GM12878 (cell line): Measurements from ENCODE around the gene TRHDE. TPM values are rescaled to one million over a fixed set of nuclear protein-coding genes. Genes with fewer than 3 reads are reported as not detected.

ENCODE experiments used
- ATAC-seq: fragments of 200-7000 bp; cut with Tn5 transposase; 3 replicates; pipeline ENCODE4 v1.9.1; 2020; ENCODE audit warnings: mild to moderate bottlenecking, moderate library complexity
- BruUV-seq: library from RNA; stranded (reverse); fragments of 400-500 nt; replicated peaks from 2 replicates; lab custom pipeline; 2021; lab: Mats Ljungman, UMichigan
- CTCF ChIA-PET: fragments of 300-600 bp; sonication (Branson Sonifier 250); formaldehyde crosslinking; extraction: SDS; loops from one replicate; lab custom pipeline; 2021; ENCODE audit warnings: inconsistent platforms; lab: Yijun Ruan, JAX
- POLR2A ChIA-PET: fragments of 350-600 bp; formaldehyde crosslinking; extraction: SDS; loops from one replicate; lab custom pipeline; 2021; ENCODE audit warnings: inconsistent platforms; lab: Charles Lee
- RAD21 ChIA-PET: fragments of 300-600 bp; sonication (Branson Sonifier 250); formaldehyde crosslinking; loops from one replicate; lab custom pipeline; 2023; ENCODE audit warnings: antibody characterized with exemption; ENCODE audit not compliant: unreplicated experiment; lab: Charles Lee
- SMC1A ChIA-PET: fragments of 300-600 bp; sonication (Branson Sonifier 250); formaldehyde crosslinking; loops from one replicate; lab custom pipeline; 2023; ENCODE audit not compliant: unreplicated experiment, uncharacterized antibody; lab: Charles Lee
- DNase-seq: peaks from one replicate; pipeline ENCODE4 v3.0.0-alpha.2; 2011; ENCODE audit warnings: low read depth, low spot score
- FAIRE-seq: peaks from 3 replicates; lab custom pipeline; 2011; peaks lifted over from hg19 to GRCh38; lab: Jason Lieb, UNC
- H2AFZ ChIP-seq: 2 replicates; pipeline ENCODE4 v1.6.0; 2011; ENCODE audit warnings: low read depth, low read length, control low read depth; ENCODE audit not compliant: control insufficient read depth
- H3K27ac ChIP-seq: 2 replicates; pipeline ENCODE4 v1.5.1; 2011; ENCODE audit warnings: control low read depth; ENCODE audit not compliant: control insufficient read depth, insufficient read depth
- H3K27me3 ChIP-seq, 2 experiments: replicated peaks in 1 of 2; 2 replicates each; pipeline versions ENCODE4 v1.6.0 to v1.6.1; 2011; ENCODE audit warnings: low read length in 1 of 2; ENCODE audit not compliant: control insufficient read depth in 2 of 2, insufficient read depth in 2 of 2
- H3K36me3 ChIP-seq, 2 experiments: 2 replicates each; pipeline ENCODE4 v1.5.1; 2011; ENCODE audit warnings: low read length in 1 of 2; ENCODE audit not compliant: control insufficient read depth in 2 of 2, insufficient read depth in 2 of 2
- H3K4me1 ChIP-seq: 2 replicates; pipeline ENCODE4 v1.6.1; 2011; ENCODE audit warnings: mild to moderate bottlenecking, low read length, moderate library complexity, mixed read lengths; ENCODE audit not compliant: control insufficient read depth, insufficient read depth
- H3K4me2 ChIP-seq: 2 replicates; pipeline ENCODE4 v1.6.0; 2011; ENCODE audit warnings: control low read depth; ENCODE audit not compliant: control insufficient read depth, insufficient read depth
- H3K4me3 ChIP-seq: fragments of 200-600 bp; sonication (generic); 2 replicates; pipeline ENCODE4 v1.5.1; 2016
- H3K79me2 ChIP-seq: 2 replicates; pipeline ENCODE4 v1.6.0; 2011; ENCODE audit warnings: low read length; ENCODE audit not compliant: control insufficient read depth, insufficient read depth
- H3K9ac ChIP-seq: 2 replicates; pipeline ENCODE4 v1.8.0; 2011; ENCODE audit warnings: low read length, control low read depth, mixed read lengths; ENCODE audit not compliant: control insufficient read depth, insufficient read depth
- H3K9me3 ChIP-seq: replicated peaks from 3 replicates; pipeline ENCODE4 v1.5.1; 2011; ENCODE audit warnings: mild to moderate bottlenecking, low read length; ENCODE audit not compliant: control insufficient read depth, insufficient read depth
- H4K20me1 ChIP-seq: 2 replicates; pipeline ENCODE4 v1.6.0; 2011; ENCODE audit not compliant: control insufficient read depth, insufficient read depth
- ATF3 ChIP-seq: IDR thresholded peaks from 2 replicates; pipeline ENCODE4 v1.6.1; 2011; ENCODE audit warnings: low read depth, mild to moderate bottlenecking, low read length, moderate library complexity, borderline replicate concordance; ENCODE audit errors: extremely low read depth
- BCL11A ChIP-seq: IDR thresholded peaks from 2 replicates; pipeline ENCODE4 v1.6.1; 2011; ENCODE audit warnings: low read depth, low read length
- CTCF ChIP-seq, 3 experiments: IDR thresholded peaks in 2 of 3; conservative IDR thresholded peaks in 1 of 3; 2 replicates each; pipeline ENCODE4 v1.5.1; 2011; ENCODE audit warnings: low read depth in 3 of 3, low read length in 3 of 3, mild to moderate bottlenecking in 3 of 3, control low read depth in 2 of 3, moderate library complexity in 2 of 3, inconsistent platforms in 1 of 3, mixed read lengths in 1 of 3; ENCODE audit not compliant: control insufficient read depth in 2 of 3, insufficient read depth in 1 of 3; ENCODE audit errors: extremely low read depth in 1 of 3
- HCFC1 ChIP-seq: fragments of 150-350 bp; IDR thresholded peaks from 2 replicates; pipeline ENCODE4 v1.6.1; 2014; ENCODE audit warnings: low read length
- IKZF1 ChIP-seq: fragments of 450-650 bp; conservative IDR thresholded peaks from 2 replicates; pipeline ENCODE4 v1.6.1; 2017; ENCODE audit warnings: antibody characterized with exemption, mild to moderate bottlenecking
- SIX5 ChIP-seq: IDR thresholded peaks from 2 replicates; pipeline ENCODE4 v1.6.1; 2011; ENCODE audit warnings: mild to moderate bottlenecking, low read depth, low read length, moderate library complexity; ENCODE audit not compliant: severe bottlenecking
- WGBS: methylation state at CpG from one replicate; pipeline ENCODE4 v1.1.6; 2016; ENCODE audit warnings: low lambda C conversion rate; ENCODE audit not compliant: insufficient replicate concordance, insufficient coverage; ENCODE audit errors: missing lambda C conversion rate; 5-methylcytosine and 5-hydroxymethylcytosine counted together
- in situ Hi-C: fragments of 300-500 bp; cut with MboI; formaldehyde crosslinking; loops from 9 replicates; pipeline ENCODE4 v1.14.3; 2018; ENCODE audit warnings: mixed read lengths
- intact Hi-C: fragments of 100-400 bp; cut with micrococcal nuclease; formaldehyde crosslinking; loops from one replicate; pipeline ENCODE4 v1.14.2; 2022; ENCODE audit not compliant: unreplicated experiment
- polyA plus RNA-seq, 11 experiments: library from polyadenylated mRNA; depleted of rRNA in 4 of 11; unstranded in 6 of 11; stranded (reverse) in 5 of 11; fragments of >200 nt; fragmentation: Nextera tagmentation in 4 of 11; fragmentation: Illumina TruSeq in 1 of 11; extraction: Ambion mirVana in 4 of 11; extraction: Trizol in 1 of 11; gene quantifications; 1 replicate in 1 of 11; 2 replicates in 10 of 11; pipeline versions ENCODE4 v1.2.1 to v1.2.3, GENCODE V29; 2011 to 2016; ENCODE audit warnings: inconsistent platforms in 2 of 11, missing spikeins in 2 of 11, low read depth in 1 of 11
- total RNA-seq, 4 experiments: library from RNA; depleted of rRNA in 3 of 4; stranded (reverse); fragments of >200 nt in 3 of 4; fragmentation: Illumina TruSeq in 1 of 4; extraction: Trizol in 1 of 4; gene quantifications; 2 replicates each; pipeline versions ENCODE4 v1.2.1 to v1.2.3, GENCODE V29; 2013 to 2021

Gene TRHDE
- total and polyA plus RNA-seq, 10 of the 15 experiments (the other 5 are each of a cell fraction or from before 2014, with no cell fraction given) = not detected

GRCh38 chr12:72230589-72230988, 41.6 kb upstream of the TRHDE start:
- Histone ChIP-seq H3K79me2 (no peaks in the 10 kb centered on the region), H3K9me3 (no peaks in the 10 kb centered on the region), H3K27me3 (no peaks in the 10 kb centered on the region), H3K36me3 (no peaks in the 10 kb centered on the region), H3K9ac (no peak overlapping the region), H3K4me2 (no peak overlapping the region), H3K4me1 (no peaks in the 10 kb centered on the region), H2AFZ (no peak overlapping the region), H4K20me1 (no peaks in the 10 kb centered on the region), H3K4me3 (no peak overlapping the region), H3K27ac (no peak overlapping the region)
- ATAC-seq = no peak
- 17% methylated on average over 4 of the region's 4 CpGs for WGBS
- BruUV-seq = no TSS peak
- ChIA-PET RAD21 (no interaction called here), CTCF (no interaction called here), SMC1A (no interaction called here), POLR2A (no interaction called here)
- TF ChIP-seq CTCF (IDR thresholded peaks at IDR 0.05 in 2 of 3, conservative IDR thresholded peaks at IDR 0.05 in 1 of 3; ENCODE audit: control insufficient read depth in 2 of 3, extremely low read depth in 1 of 3, insufficient read depth in 1 of 3, low read depth in 3 of 3, low read length in 3 of 3) (no peak), BCL11A (no peak), HCFC1 (no peak)
- intact Hi-C loops = no loop called here
- no peak for FAIRE-seq
- no peak for DNase-seq
- in situ Hi-C loops = no loop called here

GRCh38 chr12:72234886-72235285, 37.3 kb upstream of the TRHDE start:
- H3K27me3 ChIP-seq = no peaks in the 10 kb centered on the region
- H3K36me3 ChIP-seq = no peaks in the 10 kb centered on the region
- SMC1A ChIA-PET = no interaction called here
- H3K9ac ChIP-seq = no peak overlapping the region
- CTCF ChIA-PET = interaction anchor here (0.9 kb wide), 1 partner anchor 24 kb away, joined by 3 read pairs; no protein-coding TSS in a partner anchor
- intact Hi-C loops = no loop called here
- H3K4me1 ChIP-seq = no peaks in the 10 kb centered on the region
- FAIRE-seq (no peak), ATAC-seq (no peak), DNase-seq (no peak)
- no peak overlapping the region for H3K27ac ChIP-seq
- 39% methylated on average over 2 of the region's 2 CpGs for WGBS
- no peak overlapping the region for H3K4me3 ChIP-seq
- in situ Hi-C loops = no loop called here
- H3K4me2 ChIP-seq = no peak overlapping the region
- RAD21 ChIA-PET = no interaction called here
- TF ChIP-seq SIX5 = no peak
- no peak for TF ChIP-seq ATF3
- no peak for TF ChIP-seq IKZF1
- no peak for TF ChIP-seq CTCF (IDR thresholded peaks at IDR 0.05 in 2 of 3, conservative IDR thresholded peaks at IDR 0.05 in 1 of 3; ENCODE audit: control insufficient read depth in 2 of 3, extremely low read depth in 1 of 3, insufficient read depth in 1 of 3, low read depth in 3 of 3, low read length in 3 of 3)
- no peaks in the 10 kb centered on the region for H3K79me2 ChIP-seq
- H3K9me3 ChIP-seq = no peaks in the 10 kb centered on the region
- H2AFZ ChIP-seq = no peak overlapping the region
- POLR2A ChIA-PET = no interaction called here
- H4K20me1 ChIP-seq = no peaks in the 10 kb centered on the region
- BruUV-seq = no TSS peak
